ENCODE results near the gene PAXIP1.

PAXIP1 gene

GRCh38 chr7:154906201-154906600 lies 96.7 kb downstream of the PAXIP1 start:
- TF ChIP-seq EZH2phosphoT487 (IDR thresholded peaks at IDR 0.05; ENCODE audit: borderline replicate concordance, low read length) (no peak), CTCF (IDR thresholded peaks at IDR 0.05; ENCODE audit: low read depth, low read length, poor library complexity, severe bottlenecking) (no peak)

GRCh38 chr7:154905615-154906014 lies 97.3 kb downstream of the PAXIP1 start:
- no peaks in the 10 kb centered on the region for H3K4me1 ChIP-seq (ENCODE audit: control insufficient read depth, low read length)
- H3K4me3 ChIP-seq (ENCODE audit: low read length): no peak overlapping the region
- H3K27ac ChIP-seq (ENCODE audit: low read depth, low read length): no peak overlapping the region
- H3K9me2 ChIP-seq (replicated peaks; ENCODE audit: control insufficient read depth, low read length): no peaks in the 10 kb centered on the region
- no peaks in the 10 kb centered on the region for H3F3A ChIP-seq (ENCODE audit: control insufficient read depth, insufficient read depth)
- H3K36me3 ChIP-seq (ENCODE audit: control insufficient read depth, low read length): no peaks in the 10 kb centered on the region
- H3K4me2 ChIP-seq (ENCODE audit: low read length): no peak overlapping the region
- H3K79me2 ChIP-seq (ENCODE audit: control insufficient read depth, low read length): no peaks in the 10 kb centered on the region
- no peaks in the 10 kb centered on the region for H3K27me3 ChIP-seq (ENCODE audit: control insufficient read depth, low read length)
- no peaks in the 10 kb centered on the region for H4K20me1 ChIP-seq (ENCODE audit: control insufficient read depth, insufficient read depth, low read depth, low read length)
- TF ChIP-seq CTCF (IDR thresholded peaks at IDR 0.05; ENCODE audit: low read depth, low read length, poor library complexity, severe bottlenecking): no peak
- no peak for TF ChIP-seq EZH2phosphoT487 (IDR thresholded peaks at IDR 0.05; ENCODE audit: borderline replicate concordance, low read length)
- peaks cover 4% of the 10 kb centered on the region; the same call in 1 of the 2 replicates for H3K9me3 ChIP-seq (ENCODE audit: control insufficient read depth, insufficient read depth, low read length)

More at GRCh38 chr7:154906201-154906600, 96.7 kb downstream of the PAXIP1 start:
- Histone ChIP-seq H3K4me2 (ENCODE audit: low read length) (no peak overlapping the region), H3K9me2 (replicated peaks; ENCODE audit: control insufficient read depth, low read length) (no peaks in the 10 kb centered on the region), H3K79me2 (ENCODE audit: control insufficient read depth, low read length) (no peaks in the 10 kb centered on the region), H4K20me1 (ENCODE audit: control insufficient read depth, insufficient read depth, low read depth, low read length) (no peaks in the 10 kb centered on the region), H3K36me3 (ENCODE audit: control insufficient read depth, low read length) (no peaks in the 10 kb centered on the region), H3K4me3 (ENCODE audit: low read length) (no peak overlapping the region), H3K4me1 (ENCODE audit: control insufficient read depth, low read length) (no peaks in the 10 kb centered on the region), H3K27me3 (ENCODE audit: control insufficient read depth, low read length) (no peaks in the 10 kb centered on the region), H3K27ac (ENCODE audit: low read depth, low read length) (no peak overlapping the region), H3K9me3 (ENCODE audit: control insufficient read depth, insufficient read depth, low read length) (peaks cover 4% of the 10 kb centered on the region; the same call in 1 of the 2 replicates), H3F3A (ENCODE audit: control insufficient read depth, insufficient read depth) (no peaks in the 10 kb centered on the region)

GRCh38 chr7:154905146-154905545 lies 97.8 kb downstream of the PAXIP1 start:
- H3K9me2 ChIP-seq (replicated peaks; ENCODE audit: control insufficient read depth, low read length): no peaks in the 10 kb centered on the region
- H3K27ac ChIP-seq (ENCODE audit: low read depth, low read length): no peak overlapping the region
- H3K36me3 ChIP-seq (ENCODE audit: control insufficient read depth, low read length): no peaks in the 10 kb centered on the region
- no peak overlapping the region for H3K4me2 ChIP-seq (ENCODE audit: low read length)
- no peaks in the 10 kb centered on the region for H4K20me1 ChIP-seq (ENCODE audit: control insufficient read depth, insufficient read depth, low read depth, low read length)
- no peak overlapping the region for H3K4me3 ChIP-seq (ENCODE audit: low read length)
- no peaks in the 10 kb centered on the region for H3F3A ChIP-seq (ENCODE audit: control insufficient read depth, insufficient read depth)
- peaks cover 4% of the 10 kb centered on the region; the same call in 1 of the 2 replicates for H3K9me3 ChIP-seq (ENCODE audit: control insufficient read depth, insufficient read depth, low read length)
- no peaks in the 10 kb centered on the region for H3K27me3 ChIP-seq (ENCODE audit: control insufficient read depth, low read length)
- no peaks in the 10 kb centered on the region for H3K4me1 ChIP-seq (ENCODE audit: control insufficient read depth, low read length)
- no peaks in the 10 kb centered on the region for H3K79me2 ChIP-seq (ENCODE audit: control insufficient read depth, low read length)
- TF ChIP-seq EZH2phosphoT487 (IDR thresholded peaks at IDR 0.05; ENCODE audit: borderline replicate concordance, low read length): no peak
- no peak for TF ChIP-seq CTCF (IDR thresholded peaks at IDR 0.05; ENCODE audit: low read depth, low read length, poor library complexity, severe bottlenecking)
